NB4 (cell line): ENCODE data around the gene ZC3H7A.

ENCODE experiments used
- DNase-seq: peaks from one replicate; pipeline ENCODE4 v3.0.0; 2010; ENCODE audit warnings: low read depth
- H3K4me3 ChIP-seq: one replicate; pipeline ENCODE4 v1.5.1; 2011; ENCODE audit warnings: mild to moderate bottlenecking, low read depth, low read length, moderate library complexity
- MYC ChIP-seq: IDR thresholded peaks from 2 replicates; pipeline ENCODE4 v1.6.1; 2011; ENCODE audit warnings: low read depth, low read length
- POLR2A ChIP-seq: IDR thresholded peaks from 2 replicates; pipeline ENCODE4 v1.6.1; 2011; ENCODE audit warnings: mild to moderate bottlenecking; ENCODE audit not compliant: insufficient read length; ENCODE audit errors: extremely low read depth
- TF ChIP-seq, protein P1 (sequence below): IDR thresholded peaks from 2 replicates; pipeline ENCODE4 v1.6.1; 2011; ENCODE audit warnings: low read depth, low read length
- TF ChIP-seq, protein P2 (sequence below): IDR thresholded peaks from one replicate; pipeline ENCODE4 v1.5.1; 2012; ENCODE audit warnings: low read depth, low read length

The ZC3H7A gene

GRCh38 chr16:11796227-11797165 lies 562 bp downstream of the ZC3H7A start:
- TF ChIP-seq POLR2A: no peak
- TF ChIP-seq, protein P1, sequence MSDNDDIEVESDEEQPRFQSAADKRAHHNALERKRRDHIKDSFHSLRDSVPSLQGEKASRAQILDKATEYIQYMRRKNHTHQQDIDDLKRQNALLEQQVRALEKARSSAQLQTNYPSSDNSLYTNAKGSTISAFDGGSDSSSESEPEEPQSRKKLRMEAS: no peak
- TF ChIP-seq, protein P2, sequence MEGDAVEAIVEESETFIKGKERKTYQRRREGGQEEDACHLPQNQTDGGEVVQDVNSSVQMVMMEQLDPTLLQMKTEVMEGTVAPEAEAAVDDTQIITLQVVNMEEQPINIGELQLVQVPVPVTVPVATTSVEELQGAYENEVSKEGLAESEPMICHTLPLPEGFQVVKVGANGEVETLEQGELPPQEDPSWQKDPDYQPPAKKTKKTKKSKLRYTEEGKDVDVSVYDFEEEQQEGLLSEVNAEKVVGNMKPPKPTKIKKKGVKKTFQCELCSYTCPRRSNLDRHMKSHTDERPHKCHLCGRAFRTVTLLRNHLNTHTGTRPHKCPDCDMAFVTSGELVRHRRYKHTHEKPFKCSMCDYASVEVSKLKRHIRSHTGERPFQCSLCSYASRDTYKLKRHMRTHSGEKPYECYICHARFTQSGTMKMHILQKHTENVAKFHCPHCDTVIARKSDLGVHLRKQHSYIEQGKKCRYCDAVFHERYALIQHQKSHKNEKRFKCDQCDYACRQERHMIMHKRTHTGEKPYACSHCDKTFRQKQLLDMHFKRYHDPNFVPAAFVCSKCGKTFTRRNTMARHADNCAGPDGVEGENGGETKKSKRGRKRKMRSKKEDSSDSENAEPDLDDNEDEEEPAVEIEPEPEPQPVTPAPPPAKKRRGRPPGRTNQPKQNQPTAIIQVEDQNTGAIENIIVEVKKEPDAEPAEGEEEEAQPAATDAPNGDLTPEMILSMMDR: no peak
- no peak for TF ChIP-seq MYC
- H3K4me3 ChIP-seq: peak overlapping the region; percentile 89
- DNase-seq: peak; percentile 42

DNA sequence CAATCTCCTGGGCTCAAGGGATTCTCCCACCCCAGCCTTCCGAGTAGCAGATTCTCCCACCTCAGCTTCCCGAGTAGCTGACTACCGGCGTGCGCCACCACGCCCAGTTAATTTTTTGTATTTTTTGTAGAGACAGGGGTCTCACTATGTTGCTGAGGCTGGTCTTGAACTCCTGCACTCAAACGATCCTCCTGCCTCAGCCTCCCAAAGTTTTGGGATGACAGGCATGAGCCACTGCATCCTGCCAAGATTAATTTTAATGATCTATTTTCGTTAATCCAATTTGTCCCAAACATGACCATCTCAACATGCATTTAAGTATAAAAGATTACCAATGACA lies 1.2 kb downstream of the ZC3H7A start:
- H3K4me3 ChIP-seq: peak overlapping the region; percentile 89
- DNase-seq: no peak
- TF ChIP-seq, protein P2: no peak
- TF ChIP-seq POLR2A: no peak
- no peak for TF ChIP-seq MYC
- TF ChIP-seq, protein P1: no peak

- H3K4me3 ChIP-seq: peak overlapping the region; percentile 89
- no peak for TF ChIP-seq POLR2A
- TF ChIP-seq, protein P2: no peak
- TF ChIP-seq MYC: no peak
- TF ChIP-seq, protein P1: no peak
- no peak for DNase-seq
Measured at GRCh38 chr16:11794996-11795886, 1.8 kb downstream of the ZC3H7A start.

GRCh38 chr16:11794447-11794846 lies 2.6 kb downstream of the ZC3H7A start:
- DNase-seq: no peak
- no peak overlapping the region for H3K4me3 ChIP-seq
- TF ChIP-seq, protein P2: no peak
- no peak for TF ChIP-seq MYC
- TF ChIP-seq POLR2A: no peak
- TF ChIP-seq, protein P1: no peak

- no peak for DNase-seq
- peak overlapping the region; percentile 4 for H3K4me3 ChIP-seq
- TF ChIP-seq, protein P1: no peak
- TF ChIP-seq, protein P2: no peak
- TF ChIP-seq MYC (no peak), POLR2A (no peak)
Measured at GRCh38 chr16:11793840-11794239, 3.2 kb downstream of the ZC3H7A start.
